ENCODE measurements around the gene CAPNS2.

The CAPNS2 gene

DNA sequence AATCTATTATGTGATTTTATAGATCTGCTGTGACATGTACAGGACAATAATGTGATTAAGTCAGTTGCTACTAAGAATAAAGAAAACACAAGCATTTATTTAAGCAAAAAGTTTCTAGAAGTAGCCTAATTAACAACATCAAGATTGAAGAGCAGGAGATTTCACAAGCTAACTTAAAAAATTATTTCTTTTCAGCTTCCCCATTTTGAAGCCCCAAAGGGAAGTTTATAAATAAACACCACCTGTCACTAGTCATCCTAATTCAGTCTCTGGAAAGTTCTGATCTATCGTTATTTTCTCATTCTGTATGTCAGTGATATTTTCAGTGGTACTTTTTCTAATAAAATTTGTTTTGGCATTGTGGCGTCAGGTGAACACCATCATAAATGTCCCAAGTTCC is 8.3 kb downstream of the CAPNS2 start:
- TF ChIP-seq CTCF (conservative IDR thresholded peaks at IDR 0.05; ENCODE audit: low read depth, low read length): no peak
- no peak overlapping the region for H3K4me3 ChIP-seq (ENCODE audit: low read length)
- no peak for DNase-seq (ENCODE audit: low read depth)

DNA sequence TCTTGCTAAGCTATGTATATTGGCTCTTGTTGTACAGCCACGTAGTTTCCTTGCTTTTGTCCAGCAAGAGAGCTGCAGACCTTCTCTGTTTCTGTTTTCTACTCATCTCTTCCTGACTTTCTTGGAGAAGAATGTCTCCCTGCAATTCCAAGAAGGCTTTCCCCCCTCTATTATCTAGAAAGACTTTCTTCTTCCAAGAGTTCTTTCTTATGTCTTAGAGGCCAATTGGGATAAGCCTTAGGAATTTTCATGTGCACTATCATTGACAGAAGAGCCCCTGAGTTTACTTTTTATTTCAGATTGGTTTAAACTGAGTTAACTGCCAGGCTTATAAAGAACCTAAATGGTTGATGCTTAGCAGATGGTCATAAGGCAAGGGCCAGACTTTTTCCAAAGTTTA is 9.0 kb downstream of the CAPNS2 start:
- no peak overlapping the region for H3K4me3 ChIP-seq (ENCODE audit: low read length)
- no peak for DNase-seq (ENCODE audit: low read depth)
- TF ChIP-seq CTCF (conservative IDR thresholded peaks at IDR 0.05; ENCODE audit: low read depth, low read length): no peak

GRCh38 chr16:55576384-55576783 is 9.9 kb downstream of the CAPNS2 start:
- no peak for TF ChIP-seq CTCF (conservative IDR thresholded peaks at IDR 0.05; ENCODE audit: low read depth, low read length)
- no peak for DNase-seq (ENCODE audit: low read depth)
- H3K4me3 ChIP-seq (ENCODE audit: low read length): no peak overlapping the region

- no peak for TF ChIP-seq CTCF (conservative IDR thresholded peaks at IDR 0.05; ENCODE audit: low read depth, low read length)
- DNase-seq (ENCODE audit: low read depth): no peak
- H3K4me3 ChIP-seq (ENCODE audit: low read length): no peak overlapping the region
Measured at GRCh38 chr16:55577887-55578286, 11.4 kb downstream of the CAPNS2 start.

GRCh38 chr16:55585631-55586030 is 19.1 kb downstream of the CAPNS2 start:
- no peak overlapping the region for H3K4me3 ChIP-seq (ENCODE audit: low read length)
- TF ChIP-seq CTCF (conservative IDR thresholded peaks at IDR 0.05; ENCODE audit: low read depth, low read length): no peak
- DNase-seq (ENCODE audit: low read depth): no peak

GRCh38 chr16:55588799-55589198 is 22.3 kb downstream of the CAPNS2 start:
- TF ChIP-seq CTCF (conservative IDR thresholded peaks at IDR 0.05; ENCODE audit: low read depth, low read length): no peak
- DNase-seq (ENCODE audit: low read depth): no peak
- no peak overlapping the region for H3K4me3 ChIP-seq (ENCODE audit: low read length)

DNA sequence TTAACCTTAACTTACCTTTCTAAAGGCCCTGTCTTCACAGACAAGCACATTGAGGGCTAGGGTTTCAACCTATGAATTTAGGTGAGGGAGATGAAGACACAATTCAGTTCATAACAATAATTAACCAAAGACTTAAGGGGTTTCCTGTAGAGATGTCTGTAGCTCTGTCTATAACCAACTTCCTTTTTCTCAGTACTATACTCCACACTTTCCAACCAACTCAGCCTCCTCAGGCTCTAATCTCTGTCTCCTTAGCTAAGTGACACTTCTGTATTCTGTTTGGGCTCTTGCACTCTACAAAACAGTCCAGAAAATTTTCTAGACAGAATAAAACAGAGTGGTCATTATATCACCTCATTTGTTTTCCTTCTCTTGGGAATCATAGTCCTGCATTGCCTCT is 25.8 kb downstream of the CAPNS2 start:
- DNase-seq (ENCODE audit: low read depth): no peak
- H3K4me3 ChIP-seq (ENCODE audit: low read length): no peak overlapping the region
- TF ChIP-seq CTCF (conservative IDR thresholded peaks at IDR 0.05; ENCODE audit: low read depth, low read length): no peak

Data from retinal pigment epithelial cell (primary cell).